ENCODE measurements around the gene CRTC2.

The CRTC2 gene

GRCh38 chr1:153899509-153899908 lies 58.9 kb downstream of the CRTC2 start:
- DNase-seq (ENCODE audit: low read depth in 1 of 2, low spot score in 1 of 2) = no peak

Measured in activated CD4-positive, alpha-beta T cell treated with anti-CD3 and anti-CD28 coated beads, Interleukin-2, amount 50 U/mL, for 24 hours (primary cell).